ENCODE data around the gene BICDL1.
"Not testable (repeated sequence)": the region's sequence is repeated elsewhere in the genome, so short reads cannot be mapped to it uniquely, and the experiment has no call there.

Gene BICDL1

GRCh38 chr12:119988472-119989360, at the start of gene BICDL1:
BICDL1 (plus strand) TSS chr12:119989236; CDS start chr12:119989869, 633 bp downstream.
- DNase-seq (ENCODE audit: low read depth in 2 of 2), result peak; percentile 97 to 99

GRCh38 chr12:119940897-119941296, 48.1 kb upstream of the BICDL1 start:
- DNase-seq (ENCODE audit: low read depth in 2 of 2), result no peak

DNA sequence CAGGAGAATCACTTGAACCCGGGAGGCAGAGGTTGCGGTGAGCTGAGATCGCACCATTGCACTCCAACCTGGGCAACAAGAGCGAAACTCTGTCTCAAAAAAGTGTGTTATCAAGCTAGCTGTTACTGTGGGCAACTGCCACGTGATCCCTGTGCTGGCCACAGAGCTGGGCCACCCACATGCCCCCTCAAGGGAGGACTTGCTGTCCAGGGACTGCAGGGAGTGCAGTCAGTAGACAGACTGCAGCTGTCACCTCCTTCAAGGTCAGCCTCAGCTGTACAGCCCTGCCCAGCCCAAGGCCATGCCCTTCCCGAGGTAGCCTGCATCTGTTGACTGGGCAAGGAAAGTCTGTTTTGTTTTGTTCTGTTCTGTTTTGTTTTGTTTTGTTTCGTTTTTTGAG, 46.6 kb upstream of the BICDL1 start:
- DNase-seq (ENCODE audit: low read depth in 2 of 2), result no peak

DNA sequence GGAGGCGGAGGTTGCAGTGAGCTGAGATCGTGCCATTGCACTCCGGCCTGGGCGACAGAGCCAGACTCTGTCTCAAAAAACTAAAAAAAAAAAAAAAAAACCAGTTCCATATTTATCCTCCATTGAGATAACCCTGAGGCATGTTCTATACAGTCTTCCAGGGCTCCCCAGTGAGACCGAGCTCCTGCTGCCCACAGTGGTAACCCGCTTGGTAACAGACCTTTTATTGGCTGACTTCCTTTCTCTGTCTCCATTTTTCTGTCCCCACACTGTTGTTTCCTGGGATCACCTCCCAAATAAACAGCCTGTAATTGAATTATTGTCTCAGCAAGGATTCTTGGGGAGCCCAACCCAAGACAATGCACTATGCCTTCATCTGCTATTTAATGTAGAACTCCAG, 42.8 kb upstream of the BICDL1 start:
- no peak for DNase-seq (ENCODE audit: low read depth in 2 of 2)

DNA sequence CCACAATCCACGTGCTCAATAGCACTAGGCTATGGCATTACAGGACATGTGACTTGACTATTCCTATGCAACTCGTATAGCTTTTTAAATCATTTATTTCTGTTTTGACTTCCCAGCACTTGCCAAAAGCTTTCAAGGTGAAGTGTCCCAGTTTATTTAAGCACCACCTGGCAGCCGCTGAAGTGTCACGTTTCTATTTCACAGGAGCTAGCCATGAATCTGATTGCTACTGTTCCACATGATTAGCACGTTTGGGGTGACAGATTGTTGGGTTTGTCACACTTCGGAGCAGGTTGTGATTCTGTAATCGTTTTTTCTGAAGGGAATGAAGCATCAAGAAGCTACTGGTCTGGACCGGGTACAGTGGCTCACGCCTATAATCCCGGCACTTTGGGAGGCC, 39.9 kb upstream of the BICDL1 start:
- no peak for DNase-seq (ENCODE audit: low read depth in 2 of 2)

DNA sequence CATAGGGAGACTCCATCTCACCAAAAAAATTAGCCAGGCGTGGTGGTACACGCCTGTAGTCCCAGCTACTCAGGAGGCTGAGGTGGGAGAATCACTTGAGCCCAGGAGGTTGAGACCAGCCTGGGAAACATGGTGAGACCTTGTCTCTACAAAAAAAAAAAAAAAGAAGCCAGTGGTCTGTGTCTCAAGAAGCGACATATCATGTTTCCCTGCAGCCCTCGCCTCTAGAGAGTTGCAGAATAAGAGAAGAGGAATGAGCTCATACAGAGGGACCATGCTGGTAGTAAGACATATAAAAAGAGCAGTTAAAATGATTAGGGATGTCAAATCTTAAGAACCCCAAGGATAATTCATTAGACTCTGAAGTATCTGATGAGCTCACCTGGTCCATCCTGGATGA, 39.4 kb upstream of the BICDL1 start:
- no peak for DNase-seq (ENCODE audit: low read depth in 2 of 2)

- DNase-seq (ENCODE audit: low read depth in 2 of 2), result no peak
Observed at GRCh38 chr12:119956047-119956446, 33.0 kb upstream of the BICDL1 start.

DNA sequence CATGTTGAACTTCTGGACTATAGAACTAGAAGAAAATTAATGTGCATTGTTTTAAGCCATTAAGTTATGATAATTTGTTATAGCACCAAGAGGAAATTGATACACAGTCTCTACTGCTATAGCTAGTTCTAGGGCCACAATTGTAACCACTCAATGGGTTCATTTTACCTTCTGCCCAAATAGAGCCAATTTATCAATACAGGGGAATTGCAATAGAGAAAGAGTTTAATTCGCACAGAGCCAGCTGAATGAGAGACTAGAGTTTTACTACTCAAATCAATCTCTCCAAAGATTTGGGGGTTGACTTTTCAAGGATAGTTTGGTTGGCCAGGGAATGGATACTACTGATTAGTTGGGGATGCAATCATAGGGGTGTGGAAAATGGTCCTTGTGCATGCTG, 31.9 kb upstream of the BICDL1 start:
- no peak for DNase-seq (ENCODE audit: low read depth in 2 of 2)

- DNase-seq (ENCODE audit: low read depth in 2 of 2), result no peak
Observed at GRCh38 chr12:119959435-119959834, 29.6 kb upstream of the BICDL1 start.

DNA sequence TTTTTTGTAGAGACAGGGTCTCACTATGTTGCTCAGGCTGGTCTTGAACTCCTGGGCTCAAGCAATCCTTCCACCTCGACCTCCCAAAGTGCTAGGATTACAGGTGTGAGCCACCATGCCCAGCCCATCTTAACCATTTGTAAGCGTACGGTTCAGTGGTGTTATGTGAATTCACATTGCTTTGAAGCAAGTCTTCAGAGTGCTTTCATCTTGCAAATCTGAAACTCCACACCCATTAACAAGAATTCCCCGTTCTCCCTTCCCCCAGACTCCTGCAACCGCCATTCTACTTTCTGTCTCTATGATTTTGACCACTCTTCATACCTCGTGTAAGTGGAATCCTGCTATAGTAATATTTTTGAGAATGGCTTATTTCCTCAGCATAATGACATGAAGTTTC, 24.9 kb upstream of the BICDL1 start:
- DNase-seq (ENCODE audit: low read depth in 2 of 2), result no peak

GRCh38 chr12:119964929-119965328, 24.1 kb upstream of the BICDL1 start:
- DNase-seq (ENCODE audit: low read depth in 2 of 2), result no peak

DNA sequence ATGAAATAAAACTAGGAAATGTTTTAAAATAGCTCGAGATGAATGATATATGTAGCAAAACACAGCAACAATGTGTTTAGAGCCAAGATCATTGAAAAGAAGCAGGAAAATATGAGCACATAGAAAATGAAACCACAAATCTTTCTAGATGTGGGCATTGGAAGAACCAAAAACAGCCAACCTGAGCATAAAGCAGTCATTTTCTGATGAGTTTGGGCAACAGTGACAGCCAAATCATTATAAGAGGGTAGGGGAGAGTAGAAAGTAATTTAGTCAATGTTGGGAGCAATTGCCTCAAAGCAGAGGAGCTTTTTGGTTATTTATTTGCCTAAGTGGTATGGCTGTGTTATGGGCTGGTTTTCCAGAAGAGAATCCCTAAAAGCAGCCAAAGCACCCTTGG, 8.8 kb upstream of the BICDL1 start:
- DNase-seq (ENCODE audit: low read depth in 2 of 2), result no peak

DNA sequence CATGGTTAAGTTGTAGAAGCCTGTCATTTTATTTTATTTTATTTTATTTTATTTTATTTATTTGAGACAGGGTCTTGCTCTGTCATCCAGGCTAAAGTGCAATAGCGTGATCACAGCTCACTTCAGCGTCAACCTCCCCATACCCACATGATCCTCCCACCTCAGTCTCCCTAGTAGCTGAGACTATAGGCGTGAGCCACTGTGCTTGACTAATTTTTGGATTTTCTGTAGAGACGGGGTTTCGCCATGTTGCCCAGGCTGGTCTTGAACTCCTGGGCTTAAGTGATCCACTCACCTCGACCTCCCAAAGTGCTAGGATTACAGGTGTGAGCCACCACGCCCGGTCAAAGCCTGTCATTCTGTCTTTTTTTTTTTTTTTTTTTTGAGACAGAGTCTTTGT, 8.3 kb upstream of the BICDL1 start:
- not testable (repeated sequence) for DNase-seq (ENCODE audit: low read depth in 2 of 2)

DNA sequence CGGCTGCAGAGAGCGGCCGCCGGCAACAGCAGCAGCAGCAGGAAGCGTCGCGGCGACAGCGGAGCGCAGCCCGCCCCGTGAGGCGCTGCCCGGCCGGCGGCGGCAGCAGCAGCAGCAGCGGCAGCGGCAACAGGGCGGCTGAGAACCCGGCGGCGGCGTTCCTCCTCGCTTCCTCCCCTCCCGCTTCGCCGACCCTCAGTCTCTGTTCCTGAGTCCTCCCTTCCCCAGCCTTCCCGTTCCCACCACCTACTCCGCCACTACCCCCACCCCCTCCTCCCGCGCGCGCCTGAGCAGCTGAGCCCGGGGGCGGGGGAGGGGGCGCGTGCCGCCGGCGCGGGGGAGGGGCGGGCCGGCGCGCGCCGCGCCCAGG, 310 bp downstream of the BICDL1 start:
- DNase-seq (ENCODE audit: low read depth in 2 of 2), result peak in 1 of 2 donors; percentile 19

- DNase-seq (ENCODE audit: low read depth in 2 of 2), result peak; percentile 50 to 58
Observed at GRCh38 chr12:119989731-119990381, 820 bp downstream of the BICDL1 start.

DNA sequence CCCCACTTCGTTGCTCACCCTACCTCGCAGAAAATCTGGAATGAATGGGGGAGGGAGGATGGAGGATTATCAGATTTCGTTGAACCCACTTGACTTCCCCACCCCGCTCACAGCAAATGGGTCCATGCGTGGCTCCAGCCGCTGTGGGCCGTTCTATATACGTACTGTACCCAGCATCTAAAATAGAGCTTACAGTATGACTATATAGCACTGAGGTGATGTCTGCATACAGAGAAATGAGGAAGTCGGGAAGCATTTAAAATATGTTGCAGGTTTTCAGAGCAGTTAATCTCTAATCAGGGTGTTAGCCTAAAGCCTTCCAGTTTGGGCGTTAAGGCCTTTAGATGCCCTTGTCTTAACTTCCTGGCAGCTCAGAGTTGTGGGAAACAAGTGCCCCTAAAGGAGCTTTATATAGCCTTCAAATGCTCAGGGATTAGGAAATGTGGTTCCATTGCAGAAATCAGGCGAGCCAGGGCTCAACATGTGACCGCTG, 1.4 kb downstream of the BICDL1 start:
- DNase-seq (ENCODE audit: low read depth in 2 of 2), result no peak

GRCh38 chr12:119992129-119992705, 3.2 kb downstream of the BICDL1 start:
- no peak for DNase-seq (ENCODE audit: low read depth in 2 of 2)

GRCh38 chr12:119994892-119995658, 6.0 kb downstream of the BICDL1 start:
- DNase-seq (ENCODE audit: low read depth in 2 of 2), result no peak

GRCh38 chr12:119996417-119996816, 7.4 kb downstream of the BICDL1 start:
- DNase-seq (ENCODE audit: low read depth in 2 of 2), result no peak

GRCh38 chr12:119998471-119999245, 9.6 kb downstream of the BICDL1 start:
- DNase-seq (ENCODE audit: low read depth in 2 of 2), result no peak

DNA sequence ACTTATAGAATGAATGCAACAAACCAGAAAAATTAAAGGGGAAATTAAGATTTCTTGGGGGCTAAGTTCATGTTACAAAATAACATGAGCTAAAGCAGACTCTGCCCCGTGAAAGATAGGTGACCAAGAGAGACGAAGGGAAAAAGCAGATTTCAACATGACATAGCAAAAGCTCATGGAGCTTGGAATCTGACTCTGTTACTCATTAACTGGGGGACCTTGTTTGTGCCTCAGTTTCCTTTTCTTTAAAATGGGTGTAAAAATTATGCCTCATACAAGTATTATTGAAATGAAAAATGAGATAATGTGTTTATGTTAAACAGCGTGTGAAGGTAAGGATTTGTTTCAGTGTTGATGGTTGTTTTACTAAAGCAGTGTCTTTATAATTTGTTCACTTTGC, 11.5 kb downstream of the BICDL1 start:
- DNase-seq (ENCODE audit: low read depth in 2 of 2), result no peak

Measured in stimulated activated CD4-positive, alpha-beta T cell treated with anti-CD3 and anti-CD28 coated beads, Interleukin-15, amount 100 ng/mL, for 48 hours (primary cell).